NCI-H1417 (cell line): Measurements from ENCODE around the gene CCDC169.

Experiments
- DNase-seq, 3 experiments: peaks; one replicate each; lab custom pipeline; 2025; lab: John Stamatoyannopoulos, UW

Gene CCDC169

GRCh38 chr13:36242761-36243160 is 54.9 kb downstream of the CCDC169 start:
- DNase-seq: no peak

DNA sequence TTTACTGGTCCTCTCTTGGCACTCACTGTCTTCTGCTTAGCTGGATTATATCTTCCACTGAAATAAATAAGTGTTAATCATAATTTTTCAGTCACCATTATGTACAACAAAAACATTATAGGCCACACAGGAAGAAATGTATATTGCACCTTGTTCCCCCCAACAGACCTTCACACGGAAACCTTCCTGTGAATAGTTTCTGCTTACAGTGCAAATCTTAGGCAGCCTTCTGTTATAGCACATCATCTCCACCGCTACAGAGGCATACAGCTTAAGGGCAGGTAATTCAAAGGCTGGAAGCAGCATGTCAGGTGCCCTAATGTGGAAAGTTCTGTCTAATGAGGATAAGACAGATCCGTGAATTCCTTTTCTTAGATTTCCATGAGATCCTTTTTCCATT is 66.4 kb downstream of the CCDC169 start:
- no peak for DNase-seq

DNA sequence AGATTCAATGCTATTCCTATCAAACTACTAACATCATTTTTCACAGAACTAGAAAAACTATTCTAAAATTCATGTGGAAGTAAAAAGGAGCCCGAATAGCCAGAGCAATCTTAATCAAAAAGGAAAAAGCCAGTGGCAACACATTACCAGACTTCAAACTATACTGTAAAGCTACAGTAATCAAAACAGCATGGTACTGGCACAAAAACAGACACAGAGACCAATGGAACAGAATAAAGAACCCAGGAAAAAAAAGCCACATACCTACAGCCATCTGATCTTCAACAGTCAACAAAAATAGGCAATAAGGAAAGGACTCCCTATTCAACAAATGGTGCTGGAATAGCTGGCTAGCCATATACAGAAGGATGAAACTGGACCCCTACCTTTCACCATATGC is 72.9 kb downstream of the CCDC169 start:
- DNase-seq: no peak

- no peak for DNase-seq
Observed at GRCh38 chr13:36219883-36220282, 77.7 kb downstream of the CCDC169 start.

DNA sequence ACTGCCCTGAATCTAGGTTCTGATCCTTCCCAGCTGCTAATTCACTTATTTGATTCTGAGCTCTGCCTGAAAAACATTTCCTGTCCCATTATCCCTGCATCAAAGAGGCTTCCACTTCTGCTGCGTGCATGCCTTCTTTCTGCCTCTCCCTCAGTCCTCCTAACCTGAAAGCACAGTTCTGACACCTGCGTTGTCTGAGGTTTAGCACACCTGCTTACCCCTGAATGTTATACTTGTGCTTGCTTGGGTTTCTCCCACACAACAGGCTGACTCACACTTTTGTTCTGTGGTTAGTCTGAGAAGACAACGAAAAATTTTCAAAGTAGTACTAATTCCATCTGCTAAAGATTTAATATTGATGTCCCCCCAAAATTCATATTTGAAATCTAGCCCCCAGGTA is 80.2 kb downstream of the CCDC169 start:
- no peak for DNase-seq

DNA sequence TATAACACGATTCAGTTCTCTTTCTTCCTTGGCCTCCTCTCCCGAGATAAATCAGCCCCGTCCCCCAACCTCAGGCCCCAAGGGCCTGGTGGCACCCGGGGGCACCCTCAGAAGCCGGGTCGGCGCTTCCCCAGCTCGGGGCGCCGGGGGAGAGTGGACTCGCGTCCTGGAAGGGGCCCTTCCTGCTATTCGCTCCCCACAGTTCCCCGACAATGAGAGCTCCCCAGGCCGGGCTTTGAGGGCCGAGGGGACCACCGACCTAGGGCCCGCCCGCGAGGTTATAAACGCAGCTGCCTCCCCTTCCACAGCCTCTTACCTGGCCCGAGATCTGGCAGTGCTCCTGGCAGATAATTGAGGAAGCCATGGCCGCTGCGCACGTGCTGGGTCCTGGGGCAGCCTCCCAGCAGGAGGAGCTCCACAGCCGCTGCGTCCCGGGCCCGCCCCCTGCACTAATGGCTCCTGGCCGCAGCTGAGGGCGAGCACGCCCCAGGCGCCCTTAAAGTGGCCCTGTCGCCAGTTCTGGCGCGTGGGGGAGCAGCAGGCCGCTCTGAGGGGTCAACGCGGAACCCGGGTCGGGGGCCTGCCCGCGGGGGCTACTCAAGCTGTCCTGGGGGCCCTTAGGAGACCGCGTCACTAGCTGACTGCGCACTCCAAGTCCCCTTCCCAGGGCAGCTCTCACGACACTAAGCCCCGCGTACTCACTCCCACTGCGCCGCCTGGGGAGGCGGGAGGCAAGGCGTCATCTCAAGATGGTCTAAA is 83.3 kb downstream of the CCDC169 start, which contains the start of gene SOHLH2:
Gene SOHLH2 (minus strand): TSS at position 394 of the 759 bp plus-strand sequence. CDS start 30 bp downstream, at position 364.
- no peak for DNase-seq

GRCh38 chr13:36212789-36213188 is 84.8 kb downstream of the CCDC169 start:
- peak in 2 of 3 experiments; percentile 9 to 72 for DNase-seq

DNA sequence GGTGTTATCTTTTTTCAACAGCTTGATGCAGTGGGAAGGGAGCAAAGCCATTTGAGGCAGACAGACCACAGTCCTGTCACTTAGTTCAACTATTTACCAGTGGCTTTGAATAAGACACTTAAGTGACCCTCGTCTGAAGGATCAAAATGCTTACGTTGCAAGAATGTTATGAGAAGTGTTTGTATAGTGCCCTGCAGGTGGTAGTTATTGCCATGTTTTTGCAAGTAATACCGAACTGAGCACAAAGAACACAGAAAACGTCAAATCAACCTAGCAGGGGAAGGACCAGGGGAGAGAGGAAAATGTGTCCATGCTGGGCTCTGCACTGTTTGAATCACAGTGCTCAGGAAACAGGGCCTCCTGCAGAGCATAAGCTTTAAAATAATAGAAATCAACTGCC is 86.0 kb downstream of the CCDC169 start:
- DNase-seq: peak in 2 of 3 experiments; percentile 3 to 48

DNA sequence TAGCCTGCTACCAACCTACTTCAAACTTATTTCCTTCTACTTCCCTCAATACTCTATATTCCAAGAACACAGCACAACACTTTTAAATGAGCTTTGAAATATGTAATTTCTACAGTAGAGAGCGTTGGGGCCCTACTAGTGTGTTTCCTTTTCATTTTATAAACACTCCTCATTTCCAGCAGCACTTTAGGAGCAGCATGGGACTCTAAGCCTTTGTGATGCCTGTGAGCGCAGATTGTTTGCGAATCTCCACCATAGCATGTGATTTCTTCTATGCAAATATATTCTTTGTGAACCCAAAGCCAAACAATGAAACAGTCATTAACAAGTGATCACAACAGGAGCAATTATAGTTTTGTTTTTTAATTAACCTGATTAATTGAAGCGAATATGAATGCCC is 86.9 kb downstream of the CCDC169 start:
- DNase-seq: no peak

- DNase-seq: peak in 1 of 3 experiments; percentile 6
Observed at GRCh38 chr13:36207672-36208071, 89.9 kb downstream of the CCDC169 start.

GRCh38 chr13:36193151-36193855 is 104.3 kb downstream of the CCDC169 start:
- peak in 2 of 3 experiments; percentile 34 to 70 for DNase-seq

GRCh38 chr13:36192166-36192565 is 105.4 kb downstream of the CCDC169 start:
- no peak for DNase-seq

GRCh38 chr13:36190771-36191170 is 106.8 kb downstream of the CCDC169 start:
- no peak for DNase-seq

DNA sequence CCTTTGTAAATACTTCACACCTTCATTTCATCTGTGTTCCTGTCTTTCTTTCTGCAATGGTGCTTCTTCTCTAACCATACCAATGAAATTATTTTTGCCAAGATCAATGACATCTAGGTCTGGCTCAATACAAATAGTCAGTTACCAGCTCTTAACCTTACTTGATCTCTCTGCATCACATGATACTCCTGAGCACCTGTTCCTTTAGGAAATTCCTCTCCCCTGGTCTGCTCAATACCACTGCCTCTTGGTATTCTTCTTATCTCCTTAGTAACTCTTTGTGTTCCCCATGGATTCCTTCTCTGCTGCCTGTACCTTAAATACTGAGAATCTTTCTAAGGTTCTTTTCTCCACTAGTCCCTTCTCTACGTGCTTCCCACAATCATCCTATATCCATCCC is 109.2 kb downstream of the CCDC169 start:
- DNase-seq: no peak

- no peak for DNase-seq
Observed at GRCh38 chr13:36183901-36184300, 113.7 kb downstream of the CCDC169 start.
